HG03432 (cell line): ENCODE results near the gene KLRC3.
A peak's percentile ranks its signal among the peaks of the same experiment; 100 is the strongest.
"Not testable (repeated sequence)": the region's sequence is repeated elsewhere in the genome, so short reads cannot be mapped to it uniquely, and the experiment has no call there.

ENCODE experiments used
- ATAC-seq: cut with Tn5 transposase; IDR thresholded peaks from one replicate; pipeline ENCODE4 v1.9.1; 2021; ENCODE audit warnings: mild to moderate bottlenecking, moderate library complexity; ENCODE audit not compliant: unreplicated experiment

Gene KLRC3

DNA sequence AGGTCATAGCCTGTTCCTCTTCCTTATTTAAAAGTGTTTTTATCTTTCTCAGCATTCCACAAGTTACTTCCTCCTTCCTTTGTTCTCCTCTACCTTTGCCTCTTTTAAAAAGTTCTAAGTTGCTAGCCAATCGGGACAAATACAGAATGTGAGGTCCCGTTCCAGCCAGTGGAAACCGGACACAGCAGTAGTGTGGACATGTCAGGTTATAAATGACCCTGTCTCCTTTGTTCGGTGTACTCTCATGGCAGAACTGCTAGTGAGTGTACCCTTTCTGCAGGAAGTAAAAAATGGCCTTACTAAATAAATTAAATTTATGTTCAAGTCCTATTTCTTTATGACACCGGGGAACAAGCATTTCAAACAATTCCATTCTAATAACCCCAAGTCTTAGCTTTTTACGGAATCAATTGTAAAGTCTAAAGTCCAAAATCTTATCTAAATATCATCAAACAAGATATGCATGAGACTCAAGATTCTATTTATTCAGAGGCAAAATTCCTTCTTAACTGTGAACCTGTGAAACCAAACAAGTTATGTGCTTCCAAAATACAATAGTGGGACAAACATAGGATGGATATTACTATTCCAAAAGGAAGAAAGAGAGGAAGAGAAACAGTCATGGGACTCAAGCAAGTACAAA is 48.4 kb downstream of the KLRC3 start:
- not testable (repeated sequence) for ATAC-seq

DNA sequence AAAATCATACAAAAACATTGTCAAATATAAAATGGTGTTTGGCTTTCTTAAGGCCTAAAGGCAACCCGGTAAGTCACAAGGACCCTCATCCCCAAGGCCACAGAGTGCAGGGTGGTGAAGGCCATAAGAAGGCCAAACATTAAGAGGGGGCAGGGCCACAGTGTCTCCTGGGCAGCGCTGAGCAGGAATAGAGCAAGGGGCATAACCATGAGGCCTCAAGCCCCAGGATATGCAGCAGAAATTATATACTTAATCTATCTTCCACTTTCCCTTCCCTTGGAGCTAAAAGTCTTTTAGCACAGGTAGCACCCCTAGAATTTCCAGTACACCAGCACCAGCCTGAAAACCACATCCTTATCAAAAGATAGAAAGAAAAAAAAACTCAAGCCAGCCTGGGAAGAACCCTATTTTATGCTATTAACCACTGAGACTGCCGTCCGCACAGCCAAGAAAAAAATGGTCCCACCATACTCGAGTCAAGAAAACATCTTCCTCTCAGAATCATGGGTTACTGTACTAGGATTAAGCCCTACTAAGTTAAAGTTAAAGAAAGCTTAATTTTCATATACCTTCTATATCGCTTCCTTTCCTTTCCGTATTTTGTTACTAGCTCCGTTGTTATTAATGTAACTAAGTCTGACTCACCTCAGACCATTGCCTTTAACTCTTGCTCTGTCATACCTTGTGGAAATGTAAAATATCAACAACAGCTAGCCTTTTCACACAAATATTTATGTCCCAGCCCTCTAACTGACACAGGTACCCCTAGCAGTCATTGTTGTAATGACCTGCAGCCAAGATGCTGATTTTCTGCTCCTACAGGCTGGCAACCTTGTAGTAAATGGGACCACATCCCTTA is 50.6 kb downstream of the KLRC3 start:
- ATAC-seq = no peak

DNA sequence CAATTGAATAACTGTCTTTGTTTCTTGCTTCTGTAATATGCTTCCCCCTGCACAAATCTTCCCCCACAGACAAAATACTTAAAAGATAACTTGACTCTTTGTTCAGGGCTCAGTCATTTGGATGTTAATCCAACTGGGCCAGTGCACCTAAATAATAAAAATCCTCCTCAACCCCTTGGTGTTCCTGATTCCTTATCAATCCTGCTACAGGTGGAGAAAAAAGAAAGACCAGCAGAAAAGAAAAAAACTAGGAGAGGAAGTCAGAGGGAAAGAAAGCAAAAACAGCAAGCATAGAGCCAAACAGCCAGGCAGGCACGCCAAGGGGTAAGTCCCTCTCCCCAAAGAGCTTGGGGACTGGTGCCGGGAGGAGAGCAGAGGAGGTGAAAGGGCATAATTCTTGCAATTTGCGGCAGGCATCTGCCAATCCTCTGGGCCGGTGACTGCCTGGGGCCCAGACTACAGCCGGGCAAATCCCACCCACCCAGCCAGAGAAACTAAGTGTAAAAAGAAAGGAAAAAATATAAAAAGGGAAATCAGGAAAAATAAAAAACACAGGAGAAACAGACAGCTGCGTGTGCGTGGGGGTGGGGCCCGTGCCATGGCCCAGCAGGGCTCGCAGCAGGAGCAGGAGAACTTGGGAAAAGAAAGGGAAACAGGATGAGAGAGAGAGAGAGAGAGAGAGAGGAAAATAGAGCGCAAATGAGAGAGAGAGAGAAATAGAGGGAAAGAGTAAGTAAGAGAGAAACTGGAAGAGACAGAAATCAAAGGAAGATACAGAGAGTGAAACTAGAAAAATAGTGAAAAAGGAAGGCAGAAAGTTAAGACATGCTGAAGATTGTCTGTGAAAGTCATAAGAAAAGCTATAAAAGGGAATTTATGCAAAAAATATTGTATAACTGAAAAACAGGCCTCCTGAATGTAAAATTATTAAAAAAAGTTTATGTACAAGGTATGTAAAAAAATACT is 51.9 kb downstream of the KLRC3 start:
- no peak for ATAC-seq

DNA sequence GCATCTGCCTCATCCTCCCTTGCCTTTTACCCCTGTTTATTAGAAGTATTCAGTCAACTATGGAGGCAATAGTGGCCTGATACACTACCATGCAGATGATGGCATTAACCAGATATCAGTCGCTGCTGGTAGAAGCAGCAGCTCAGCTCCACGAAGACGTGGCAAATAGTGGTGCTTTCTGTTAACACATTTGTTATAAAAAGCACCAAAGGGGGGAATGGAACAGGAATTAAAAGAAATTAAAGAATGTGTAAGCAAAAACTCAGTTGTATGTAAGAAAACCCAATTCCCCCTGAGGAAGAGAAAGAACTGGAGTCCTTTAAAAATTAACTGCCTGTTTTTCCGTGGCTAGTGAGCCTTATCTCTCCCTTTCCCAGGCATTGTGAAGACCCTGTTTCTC is 52.7 kb downstream of the KLRC3 start:
- not testable (repeated sequence) for ATAC-seq

DNA sequence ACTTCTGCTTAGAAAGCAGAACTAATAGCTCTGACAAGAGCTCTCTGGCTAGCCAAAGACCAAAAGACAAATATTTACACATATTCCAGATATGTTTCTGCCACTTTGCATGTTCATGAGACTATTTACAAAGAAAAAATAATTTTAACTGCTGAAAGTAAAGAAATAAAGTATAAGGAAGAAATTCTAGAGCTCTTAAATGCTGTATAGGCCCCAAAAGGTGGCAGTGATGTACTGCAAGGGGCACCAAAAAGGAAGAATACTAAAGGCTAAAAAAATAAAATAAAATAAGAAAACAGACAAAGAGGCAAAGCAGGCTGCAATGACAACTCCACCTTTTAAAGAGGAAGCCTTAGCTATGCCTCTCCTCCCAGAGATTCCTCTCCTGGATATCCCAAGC is 53.5 kb downstream of the KLRC3 start:
- no peak for ATAC-seq

DNA sequence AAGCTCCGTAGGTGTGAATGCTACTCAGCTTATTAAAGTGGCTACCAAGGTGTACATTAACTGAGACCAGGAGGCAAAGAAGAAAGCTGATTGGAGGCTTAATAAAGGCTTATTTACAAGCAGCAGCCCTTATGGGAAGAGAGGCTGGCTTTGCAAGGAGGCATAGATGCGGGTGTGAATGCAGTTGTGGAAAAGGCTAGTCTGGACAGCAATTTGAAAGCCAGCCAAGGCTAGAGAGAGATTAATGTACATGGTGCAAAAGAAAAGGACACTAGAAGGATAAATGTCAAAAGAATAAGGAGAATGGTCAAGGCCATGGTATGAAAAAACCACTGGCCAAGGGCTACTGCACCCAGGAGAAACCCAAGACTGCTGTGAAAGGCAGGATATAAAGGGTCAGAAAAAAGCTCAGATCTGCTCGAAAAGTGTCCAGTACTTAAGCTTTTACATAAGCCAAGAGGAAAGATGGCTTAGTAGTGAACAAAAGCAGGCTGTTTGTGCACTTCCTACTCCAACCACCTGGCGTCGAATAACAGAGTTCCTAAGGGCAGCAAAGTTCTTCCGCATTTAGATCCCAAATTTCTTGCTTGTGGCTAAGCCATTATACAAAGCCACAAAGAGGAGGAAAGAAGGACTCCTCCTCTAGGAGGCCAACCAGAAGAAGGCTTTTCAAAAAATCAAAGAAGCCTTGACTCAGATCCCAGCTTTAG is 54.5 kb downstream of the KLRC3 start:
- ATAC-seq = no peak

DNA sequence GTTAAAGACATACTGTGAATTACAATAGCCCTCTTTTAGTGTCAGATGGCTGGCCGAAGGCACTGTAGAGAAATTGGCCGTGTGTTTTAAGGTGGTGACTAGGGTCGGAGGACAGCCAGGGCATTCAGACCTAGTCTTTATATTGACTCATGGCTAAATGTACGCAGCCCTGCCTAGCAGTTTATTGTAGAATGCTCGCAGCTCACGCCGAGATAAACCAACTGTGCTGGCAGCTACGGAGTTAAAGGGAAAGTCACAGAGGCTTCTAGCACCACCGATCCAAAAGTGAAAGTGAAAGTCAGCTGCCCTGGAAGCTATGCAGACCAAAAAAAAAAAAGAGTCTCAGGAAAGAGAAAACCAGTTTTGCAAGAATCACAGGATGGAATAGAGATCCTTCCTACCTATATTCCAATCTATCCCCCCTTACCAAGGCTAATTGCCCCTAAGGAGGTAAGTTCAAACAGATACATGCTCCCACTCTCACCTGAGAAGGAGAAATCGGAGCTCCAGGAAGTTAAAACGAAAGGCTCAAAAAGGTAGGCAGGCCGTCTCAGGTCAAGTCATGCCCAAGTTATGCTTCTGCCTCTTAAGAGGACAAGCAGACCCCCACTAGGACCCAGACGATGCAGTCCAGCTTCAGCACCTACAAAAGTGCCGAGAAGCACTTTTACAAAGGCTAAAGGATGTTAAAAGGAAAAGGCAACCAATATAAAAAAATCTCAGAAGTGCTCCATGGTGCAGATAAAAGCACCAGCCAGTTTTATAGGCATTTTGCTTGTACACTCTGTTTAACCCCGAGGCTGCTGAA is 55.4 kb downstream of the KLRC3 start:
- peak; percentile 65 for ATAC-seq

DNA sequence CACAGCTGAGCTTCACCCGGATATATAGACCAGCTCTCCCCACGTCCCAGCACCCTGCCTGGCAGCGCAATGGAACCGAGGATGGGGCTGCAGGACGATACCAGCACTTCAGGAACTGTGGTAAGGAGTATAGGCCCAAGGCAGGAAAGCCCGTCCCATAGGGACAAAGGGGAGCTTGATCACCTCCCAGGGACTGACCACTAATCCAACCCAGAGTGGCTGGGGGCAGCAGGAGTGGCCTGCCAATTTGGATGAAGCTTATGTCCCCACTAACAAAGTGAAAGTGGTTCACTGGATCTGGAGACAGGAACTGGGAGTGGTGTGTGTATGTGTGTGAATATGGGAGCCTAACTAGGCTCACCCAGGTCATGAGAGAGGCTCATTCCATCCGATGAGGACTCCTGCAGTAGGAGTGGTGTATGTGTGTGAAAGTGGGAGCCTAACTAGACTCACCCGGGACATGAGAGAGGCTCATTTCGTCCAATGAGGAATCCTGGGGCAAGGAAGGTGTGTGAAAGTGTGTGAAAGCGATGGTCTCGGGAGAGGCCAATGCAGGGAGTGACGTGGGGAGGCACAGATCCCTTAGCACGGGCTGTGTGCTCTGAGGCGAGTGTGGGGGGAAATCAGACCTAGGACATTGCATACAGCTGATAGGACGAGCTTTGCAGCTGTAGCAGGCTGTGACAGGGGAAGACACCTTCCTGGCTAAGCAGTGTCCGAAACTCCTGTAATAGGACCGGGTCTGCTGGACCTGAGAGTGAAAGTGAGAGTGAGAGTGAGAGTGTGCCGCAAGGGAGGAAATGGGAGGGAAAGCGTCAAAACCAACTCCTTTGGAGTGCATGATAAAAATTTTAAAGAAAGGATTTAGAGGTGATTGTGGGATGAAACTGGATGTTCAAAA is 56.2 kb downstream of the KLRC3 start:
- peak; percentile 91 for ATAC-seq

DNA sequence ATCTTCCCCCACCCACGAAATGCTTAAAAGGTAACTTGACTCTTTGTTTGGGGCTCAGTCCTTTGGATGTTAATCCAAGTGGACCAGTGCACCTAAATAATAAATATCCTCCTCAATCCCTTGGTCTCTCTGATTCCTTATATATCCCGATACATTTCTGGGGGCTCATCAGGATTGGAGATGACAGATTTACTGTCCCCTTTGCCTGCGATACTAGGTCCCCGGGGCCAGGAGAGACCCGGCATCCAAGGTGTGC is 56.8 kb downstream of the KLRC3 start:
- no peak for ATAC-seq

DNA sequence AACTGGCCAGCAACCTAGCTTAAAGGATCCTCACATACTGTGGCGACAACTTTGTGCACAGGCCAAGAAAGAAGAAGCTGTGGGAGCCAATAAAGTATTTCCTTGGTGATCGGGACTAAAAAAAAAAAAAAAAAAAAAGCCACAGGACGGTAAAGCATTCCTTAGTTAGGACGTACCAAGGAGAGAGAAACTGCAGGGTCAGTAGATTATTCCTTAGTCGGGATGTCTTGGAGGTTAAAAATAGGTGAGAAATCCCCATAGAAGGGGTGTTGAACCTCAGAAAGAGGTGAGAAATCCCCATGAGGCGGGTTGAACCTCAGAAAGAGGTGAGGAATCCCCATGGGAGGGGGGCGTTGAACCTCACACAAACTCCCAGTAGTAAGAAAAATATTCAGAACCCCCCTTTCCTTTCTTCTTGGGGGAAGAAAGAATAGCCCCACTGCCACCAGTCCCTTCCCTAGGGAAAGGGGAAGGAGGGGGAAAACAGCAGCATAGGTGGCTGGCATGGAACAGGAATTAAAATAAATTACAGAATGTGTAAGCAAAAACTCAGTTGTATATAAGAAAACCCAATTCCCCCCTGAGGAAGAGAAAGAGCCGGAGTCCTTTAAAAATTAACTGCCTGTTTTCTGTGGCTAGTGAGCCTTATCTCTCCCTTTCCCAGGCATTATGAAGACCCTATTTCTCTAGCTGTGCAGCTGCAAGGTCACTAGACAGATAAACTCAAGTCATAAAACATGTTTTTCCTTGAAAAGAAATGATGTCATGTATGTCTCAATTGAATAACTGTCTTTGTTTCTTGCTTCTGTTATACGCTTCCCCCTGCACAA is 57.4 kb downstream of the KLRC3 start:
- ATAC-seq = no peak

DNA sequence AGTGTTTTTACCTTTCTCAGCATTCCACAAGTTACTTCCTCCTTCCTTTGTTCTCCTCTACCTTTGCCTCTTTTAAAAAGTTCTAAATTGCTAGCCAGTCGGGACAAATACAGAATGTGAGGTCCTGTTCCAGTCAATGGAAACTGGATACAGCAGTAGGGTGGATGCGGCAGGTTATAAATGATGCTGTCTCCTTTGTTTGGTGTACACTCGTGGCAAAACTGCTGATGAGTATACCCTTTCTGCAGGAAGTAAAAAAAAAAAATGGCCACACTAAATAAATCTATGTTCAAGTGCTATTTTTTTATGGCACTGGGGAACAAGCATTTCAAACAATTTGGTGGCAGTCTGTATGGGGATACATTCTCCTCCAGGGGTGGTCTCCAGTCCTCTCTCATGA is 58.1 kb downstream of the KLRC3 start:
- ATAC-seq = no peak
